HG03565 (cell line): ENCODE measurements around the gene SBF1.

Experiments
- ATAC-seq: cut with Tn5 transposase; IDR thresholded peaks from one replicate; pipeline ENCODE4 v1.9.1; 2021; ENCODE audit warnings: mild to moderate bottlenecking, moderate library complexity; ENCODE audit not compliant: unreplicated experiment

SBF1 gene

GRCh38 chr22:50485221-50486131 lies 10.6 kb upstream of the SBF1 start:
- no peak for ATAC-seq

GRCh38 chr22:50483977-50484853 lies 9.4 kb upstream of the SBF1 start:
- ATAC-seq = no peak

- ATAC-seq = no peak
Observed at GRCh38 chr22:50483556-50483955, 8.7 kb upstream of the SBF1 start.

GRCh38 chr22:50483106-50483505 lies 8.3 kb upstream of the SBF1 start:
- ATAC-seq = no peak

GRCh38 chr22:50482107-50483074 lies 7.6 kb upstream of the SBF1 start:
- ATAC-seq = no peak

- no peak for ATAC-seq
Observed at GRCh38 chr22:50481440-50482106, 6.7 kb upstream of the SBF1 start, which contains the start of gene ADM2. TSS of gene ADM2 (plus strand) at chr22:50481543. CDS start at chr22:50481848, 305 bp downstream.

GRCh38 chr22:50481045-50481439 lies 6.2 kb upstream of the SBF1 start:
- no peak for ATAC-seq

GRCh38 chr22:50479721-50480120 lies 4.9 kb upstream of the SBF1 start:
- no peak for ATAC-seq

GRCh38 chr22:50477923-50478322 lies 3.1 kb upstream of the SBF1 start:
- ATAC-seq = no peak

GRCh38 chr22:50476868-50477267 lies 2.0 kb upstream of the SBF1 start:
- ATAC-seq = no peak

- no peak for ATAC-seq
Observed at GRCh38 chr22:50475652-50476002, 792 bp upstream of the SBF1 start.

GRCh38 chr22:50473855-50474671 lies 772 bp downstream of the SBF1 start:
- no peak for ATAC-seq

- no peak for ATAC-seq
Observed at GRCh38 chr22:50473088-50473487, 1.7 kb downstream of the SBF1 start.

GRCh38 chr22:50471962-50472361 lies 2.9 kb downstream of the SBF1 start:
- ATAC-seq = no peak

- no peak for ATAC-seq
Observed at GRCh38 chr22:50471197-50471847, 3.5 kb downstream of the SBF1 start.

- ATAC-seq = no peak
Observed at GRCh38 chr22:50470491-50470890, 4.3 kb downstream of the SBF1 start.

GRCh38 chr22:50469377-50470305 lies 5.2 kb downstream of the SBF1 start:
- no peak for ATAC-seq

GRCh38 chr22:50468626-50469025 lies 6.2 kb downstream of the SBF1 start:
- ATAC-seq = no peak
